GM21528 (cell line): ENCODE data around the gene SCMH1.

Source experiments
- ATAC-seq: cut with Tn5 transposase; IDR thresholded peaks from one replicate; pipeline ENCODE4 v1.9.1; 2021; ENCODE audit warnings: mild to moderate bottlenecking, moderate library complexity; ENCODE audit not compliant: unreplicated experiment, low FRiP score

Gene SCMH1

DNA sequence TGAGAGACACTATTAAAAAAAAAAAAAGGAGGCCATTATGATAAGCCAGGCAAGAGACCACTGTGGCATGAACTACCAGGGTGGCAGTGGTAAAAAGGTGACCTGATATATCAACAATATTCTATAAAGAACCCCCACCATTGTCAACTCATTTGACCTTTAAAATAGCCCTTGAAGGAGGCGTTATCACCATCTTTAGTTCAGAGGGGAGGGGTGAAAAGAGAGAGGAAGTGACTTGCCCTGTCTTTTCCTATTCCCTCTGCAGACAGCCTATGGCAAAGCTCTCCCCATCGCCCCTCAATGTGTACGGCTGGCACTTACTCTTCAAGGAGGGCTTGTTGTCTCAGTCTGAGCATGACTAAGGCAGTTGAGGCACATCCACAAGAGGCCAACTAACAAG is 208.8 kb downstream of the SCMH1 start:
- no peak for ATAC-seq

- ATAC-seq, result no peak
These were observed 210.0 kb downstream of the SCMH1 start for GRCh38 chr1:41032147-41032546.

DNA sequence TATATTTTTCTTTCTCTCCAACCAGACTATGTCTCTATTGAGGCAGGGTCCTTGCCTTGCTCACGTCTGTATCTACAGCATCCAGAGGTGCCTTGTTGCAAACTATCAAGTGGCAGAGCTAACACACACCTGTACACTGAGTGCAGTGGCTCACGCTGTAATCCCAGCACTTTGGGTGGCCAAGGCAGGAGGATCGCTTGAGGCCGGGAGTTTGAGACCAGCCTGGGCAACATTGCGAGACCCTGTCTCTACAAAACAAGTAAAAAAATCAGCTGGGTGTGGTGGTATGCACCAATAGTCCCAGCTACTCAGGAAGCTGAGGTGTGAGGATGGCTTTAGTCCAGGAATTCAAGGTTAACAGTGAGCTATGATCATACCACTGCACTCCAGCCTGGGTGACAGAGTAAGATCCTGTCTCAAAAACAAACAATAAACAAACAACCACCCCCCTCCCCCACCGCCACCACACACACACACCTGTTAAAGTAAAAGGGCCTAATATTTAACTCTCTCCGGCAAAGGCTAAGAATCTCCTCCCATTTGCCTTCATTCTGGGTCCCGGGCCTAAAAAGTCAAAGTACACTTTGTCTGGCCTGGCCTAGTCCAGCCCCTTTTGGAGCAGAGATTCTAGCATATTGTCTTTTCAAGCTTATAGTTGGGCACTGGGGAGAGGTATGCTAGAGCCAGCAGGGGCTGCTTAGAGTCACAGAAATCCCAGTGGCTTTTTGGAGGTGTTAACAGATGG is 211.1 kb downstream of the SCMH1 start:
- ATAC-seq, result no peak

DNA sequence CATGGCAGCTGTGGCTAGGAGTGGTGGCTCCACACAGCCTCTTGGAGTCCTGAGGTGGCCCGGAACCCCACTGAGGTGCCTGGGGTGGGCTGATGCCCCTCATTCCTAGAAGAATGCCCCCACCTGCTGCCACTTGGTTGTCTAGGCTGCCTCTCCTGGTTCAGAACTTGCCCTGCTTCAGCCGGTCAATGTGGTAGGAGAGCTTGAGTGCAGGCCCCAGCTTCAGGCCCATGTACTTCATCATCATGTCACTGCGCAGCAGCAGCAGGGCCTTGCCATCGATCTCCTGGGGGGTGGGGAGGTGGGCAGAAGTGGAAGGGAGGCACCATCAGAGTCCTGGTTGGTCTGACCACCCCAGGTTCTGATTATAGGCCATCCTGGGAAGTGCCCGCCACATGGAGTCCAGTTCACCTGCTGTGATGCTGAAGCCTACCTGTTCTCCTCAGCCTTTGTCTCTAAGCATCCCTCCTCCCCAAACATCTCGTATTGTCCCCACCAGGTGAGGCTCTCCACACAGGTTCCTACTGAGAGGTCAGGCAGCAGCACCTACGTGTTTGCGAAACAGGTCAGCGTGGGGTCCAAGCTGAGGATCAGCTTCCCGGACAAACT is 214.0 kb downstream of the SCMH1 start:
- ATAC-seq, result no peak

- ATAC-seq, result no peak
These were observed 215.9 kb downstream of the SCMH1 start for GRCh38 chr1:41025979-41026819.

DNA sequence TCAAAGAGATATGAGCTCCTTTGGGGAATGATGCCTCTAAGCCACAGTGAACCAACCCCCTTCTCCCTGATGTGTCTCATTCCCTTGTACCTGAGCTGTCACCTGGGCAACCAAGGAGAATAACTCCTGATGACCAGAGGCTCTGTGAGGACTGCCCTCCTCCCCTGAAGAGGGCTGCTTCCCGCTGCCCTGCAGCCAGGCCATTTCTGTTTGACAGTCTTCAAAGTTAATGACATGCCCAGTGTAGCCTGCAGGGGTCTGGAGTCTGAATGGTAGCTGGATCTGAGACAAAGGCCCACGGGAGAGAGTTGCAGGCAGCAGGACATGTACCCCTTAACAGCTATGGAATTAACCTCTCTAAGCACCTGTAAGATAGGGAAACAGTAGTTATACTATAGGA is 217.2 kb downstream of the SCMH1 start:
- ATAC-seq, result no peak

- no peak for ATAC-seq
These were observed 218.7 kb downstream of the SCMH1 start for GRCh38 chr1:41023279-41023990.

GRCh38 chr1:41022424-41022823 is 219.7 kb downstream of the SCMH1 start:
- no peak for ATAC-seq

- no peak for ATAC-seq
These were observed 220.4 kb downstream of the SCMH1 start, which contains the start of gene SLFNL1 for GRCh38 chr1:41021526-41022308. SLFNL1 (minus strand) TSS chr1:41021725; CDS start chr1:41020660, 1,065 bp downstream.

DNA sequence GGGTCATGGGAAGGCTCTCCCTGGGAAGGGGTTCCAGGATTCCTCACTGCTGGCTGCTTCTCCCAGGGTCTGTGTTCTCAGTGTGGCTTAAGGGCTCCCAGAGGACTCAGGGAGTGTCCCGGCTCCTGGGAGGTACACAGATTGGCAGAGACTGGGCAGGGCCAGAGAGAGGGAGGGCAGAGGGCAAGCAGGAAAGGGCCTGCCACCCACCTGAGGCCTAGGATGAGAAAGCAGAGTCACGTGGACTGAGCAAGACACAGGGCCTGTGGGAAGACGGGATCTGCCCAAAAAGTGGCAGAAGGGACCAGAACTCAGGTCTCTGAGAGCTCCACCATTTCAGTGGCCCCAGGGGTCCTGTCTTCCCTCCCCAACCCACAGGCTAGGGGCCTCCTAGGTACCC is 221.5 kb downstream of the SCMH1 start:
- ATAC-seq, result no peak

DNA sequence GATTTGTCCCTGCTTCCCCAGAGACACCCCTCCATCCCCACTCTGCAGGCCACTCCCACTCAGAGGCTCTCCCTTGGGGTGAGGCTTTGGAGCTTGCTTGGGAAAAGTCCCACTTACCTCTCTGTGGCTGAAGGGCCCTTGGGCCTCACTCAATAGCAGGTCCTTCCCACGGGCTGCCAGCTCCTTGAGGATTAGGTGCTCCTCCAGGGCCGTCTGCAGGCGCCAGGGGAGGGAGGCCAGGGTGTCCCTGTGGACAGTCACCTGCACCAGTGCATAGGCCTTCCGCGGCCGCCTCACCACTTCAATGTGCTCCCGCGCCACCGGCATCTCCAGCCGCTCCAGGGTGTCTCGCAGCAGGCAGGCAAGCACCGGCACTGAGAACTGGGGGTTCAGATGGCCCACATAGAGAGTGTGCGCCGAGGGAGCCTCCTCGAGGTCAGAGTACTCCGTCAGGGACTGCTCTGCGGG is 222.0 kb downstream of the SCMH1 start:
- no peak for ATAC-seq

GRCh38 chr1:41019353-41019745 is 222.8 kb downstream of the SCMH1 start:
- no peak for ATAC-seq

- no peak for ATAC-seq
These were observed 224.1 kb downstream of the SCMH1 start for GRCh38 chr1:41018018-41018410.

- no peak for ATAC-seq
These were observed 224.7 kb downstream of the SCMH1 start for GRCh38 chr1:41017141-41018017.

DNA sequence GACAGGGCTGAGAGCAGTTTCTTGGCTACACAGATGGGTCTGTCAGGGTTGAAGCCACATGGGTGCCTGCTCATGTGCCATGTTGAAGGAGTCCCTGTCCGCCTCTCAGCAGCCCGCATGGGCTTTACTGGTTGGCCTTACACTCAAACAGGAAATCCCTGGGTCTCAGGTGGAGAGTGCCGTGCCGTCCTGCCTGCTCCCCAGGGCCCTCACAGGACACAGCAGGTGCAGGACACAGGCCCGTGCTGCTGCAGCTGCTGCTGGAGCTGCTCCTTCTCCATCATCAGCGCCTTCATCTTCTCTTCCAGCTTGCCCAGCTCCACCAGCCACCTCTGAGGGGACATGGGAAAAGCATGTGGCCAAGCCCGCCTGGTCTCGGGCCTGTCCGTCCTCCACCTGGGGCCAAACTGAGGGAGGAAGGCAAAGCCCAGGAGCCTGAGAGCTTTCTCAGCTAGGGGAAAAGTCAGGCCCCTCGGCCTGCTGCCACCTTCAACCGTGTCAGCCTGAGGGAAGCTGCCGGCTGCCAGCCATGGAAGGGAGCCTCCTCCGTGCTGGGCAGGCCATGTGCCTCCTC is 226.1 kb downstream of the SCMH1 start:
- no peak for ATAC-seq

- ATAC-seq, result no peak
These were observed 226.7 kb downstream of the SCMH1 start for GRCh38 chr1:41015281-41015896.

- ATAC-seq, result no peak
These were observed 227.2 kb downstream of the SCMH1 start for GRCh38 chr1:41014871-41015270.

- no peak for ATAC-seq
These were observed 228.3 kb downstream of the SCMH1 start for GRCh38 chr1:41013796-41014195.
